Type B pancreatic cell (in vitro differentiated cells): ENCODE measurements around the gene KIF1A. TPM values are rescaled to one million over a fixed set of nuclear protein-coding genes. Genes with fewer than 3 reads are reported as not detected.

ENCODE experiments used
- DNase-seq: peaks from one replicate; pipeline ENCODE4 v3.0.0; 2021; ENCODE audit warnings: mixed read lengths; ENCODE audit not compliant: unreplicated experiment; ENCODE audit errors: extremely low spot score
- H3K27ac Mint-ChIP-seq: 2 replicates; pipeline ENCODE4 v1.8.0; 2021; ENCODE audit warnings: mild to moderate bottlenecking, mixed read lengths
- H3K27me3 Mint-ChIP-seq: 2 replicates; pipeline ENCODE4 v1.8.0; 2021; ENCODE audit warnings: mixed read lengths
- H3K36me3 Mint-ChIP-seq: 2 replicates; pipeline ENCODE4 v1.8.0; 2021; ENCODE audit warnings: mixed read lengths
- H3K4me1 Mint-ChIP-seq: one replicate; pipeline ENCODE4 v1.8.0; 2021; ENCODE audit warnings: mixed read lengths; ENCODE audit not compliant: unreplicated experiment
- H3K4me3 Mint-ChIP-seq: 2 replicates; pipeline ENCODE4 v1.8.0; 2021; ENCODE audit warnings: mild to moderate bottlenecking, mixed read lengths
- H3K9me3 Mint-ChIP-seq: 2 replicates; pipeline ENCODE4 v1.8.0; 2021; ENCODE audit warnings: mixed read lengths
- total RNA-seq: library from RNA; stranded (reverse); gene quantifications from 2 replicates; pipeline ENCODE4 v1.2.1, GENCODE V29; 2021; ENCODE audit warnings: low replicate concordance
- TF ChIP-seq, protein P1 (sequence below): fragments of 200-600 bp; sonication (generic); conservative IDR thresholded peaks from 2 replicates; pipeline ENCODE4 v1.5.0; 2021; ENCODE audit warnings: antibody characterized with exemption, mild to moderate bottlenecking

The KIF1A gene
- total RNA-seq, 1 donor from 2014 or later: 78.4 TPM

DNA sequence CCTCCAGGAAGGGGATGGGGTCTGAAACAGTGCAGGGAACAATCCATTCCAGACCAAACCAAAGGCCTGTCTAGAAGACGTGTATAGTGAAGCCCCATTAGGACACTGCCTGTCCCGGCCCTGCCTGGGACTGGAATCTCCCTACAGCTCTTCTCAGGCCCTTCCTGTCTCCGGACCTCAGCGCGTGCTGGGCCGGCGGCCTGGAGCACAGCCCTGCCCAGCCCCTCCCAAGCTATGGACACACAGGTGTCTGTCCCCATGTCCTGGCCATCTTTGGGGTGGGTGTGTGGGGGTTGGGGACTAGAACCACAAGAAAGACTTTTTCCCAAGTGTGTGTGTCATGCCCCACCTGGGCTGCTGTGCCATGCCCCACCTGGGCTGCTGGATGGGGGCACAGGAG is 51.8 kb downstream of the KIF1A start:
- H3K4me1 Mint-ChIP-seq: no peaks in the 10 kb centered on the region
- H3K36me3 Mint-ChIP-seq: no peaks in the 10 kb centered on the region
- H3K4me3 Mint-ChIP-seq: no peak overlapping the region
- no peak for DNase-seq
- H3K9me3 Mint-ChIP-seq: no peaks in the 10 kb centered on the region
- no peaks in the 10 kb centered on the region for H3K27me3 Mint-ChIP-seq
- TF ChIP-seq, protein P1, sequence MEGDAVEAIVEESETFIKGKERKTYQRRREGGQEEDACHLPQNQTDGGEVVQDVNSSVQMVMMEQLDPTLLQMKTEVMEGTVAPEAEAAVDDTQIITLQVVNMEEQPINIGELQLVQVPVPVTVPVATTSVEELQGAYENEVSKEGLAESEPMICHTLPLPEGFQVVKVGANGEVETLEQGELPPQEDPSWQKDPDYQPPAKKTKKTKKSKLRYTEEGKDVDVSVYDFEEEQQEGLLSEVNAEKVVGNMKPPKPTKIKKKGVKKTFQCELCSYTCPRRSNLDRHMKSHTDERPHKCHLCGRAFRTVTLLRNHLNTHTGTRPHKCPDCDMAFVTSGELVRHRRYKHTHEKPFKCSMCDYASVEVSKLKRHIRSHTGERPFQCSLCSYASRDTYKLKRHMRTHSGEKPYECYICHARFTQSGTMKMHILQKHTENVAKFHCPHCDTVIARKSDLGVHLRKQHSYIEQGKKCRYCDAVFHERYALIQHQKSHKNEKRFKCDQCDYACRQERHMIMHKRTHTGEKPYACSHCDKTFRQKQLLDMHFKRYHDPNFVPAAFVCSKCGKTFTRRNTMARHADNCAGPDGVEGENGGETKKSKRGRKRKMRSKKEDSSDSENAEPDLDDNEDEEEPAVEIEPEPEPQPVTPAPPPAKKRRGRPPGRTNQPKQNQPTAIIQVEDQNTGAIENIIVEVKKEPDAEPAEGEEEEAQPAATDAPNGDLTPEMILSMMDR: no peak
- H3K27ac Mint-ChIP-seq: no peak overlapping the region

DNA sequence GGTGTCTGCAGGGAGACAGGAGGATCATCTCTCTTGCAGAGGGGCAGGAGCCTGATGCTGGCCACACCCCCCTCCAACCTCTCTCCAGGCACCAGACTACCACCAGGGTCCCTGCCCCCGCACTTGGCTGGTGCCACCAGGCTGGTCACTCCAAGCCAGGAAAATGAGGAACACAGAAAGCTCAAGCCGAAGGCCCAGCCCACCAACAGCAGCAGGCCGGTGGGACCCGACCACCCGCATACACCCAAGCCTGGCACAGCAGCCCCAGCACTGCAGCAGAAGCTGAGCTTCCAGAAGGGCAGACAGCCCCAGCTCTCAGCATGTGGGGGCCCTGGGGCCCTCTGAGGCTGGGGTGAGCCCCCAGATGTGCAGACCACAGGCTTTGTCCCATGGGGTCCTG is 52.7 kb downstream of the KIF1A start:
- Mint-ChIP-seq H3K4me3 (no peak overlapping the region), H3K27ac (no peak overlapping the region), H3K36me3 (no peaks in the 10 kb centered on the region), H3K4me1 (no peaks in the 10 kb centered on the region), H3K27me3 (no peaks in the 10 kb centered on the region), H3K9me3 (no peaks in the 10 kb centered on the region)
- TF ChIP-seq, protein P1: no peak
- no peak for DNase-seq

DNA sequence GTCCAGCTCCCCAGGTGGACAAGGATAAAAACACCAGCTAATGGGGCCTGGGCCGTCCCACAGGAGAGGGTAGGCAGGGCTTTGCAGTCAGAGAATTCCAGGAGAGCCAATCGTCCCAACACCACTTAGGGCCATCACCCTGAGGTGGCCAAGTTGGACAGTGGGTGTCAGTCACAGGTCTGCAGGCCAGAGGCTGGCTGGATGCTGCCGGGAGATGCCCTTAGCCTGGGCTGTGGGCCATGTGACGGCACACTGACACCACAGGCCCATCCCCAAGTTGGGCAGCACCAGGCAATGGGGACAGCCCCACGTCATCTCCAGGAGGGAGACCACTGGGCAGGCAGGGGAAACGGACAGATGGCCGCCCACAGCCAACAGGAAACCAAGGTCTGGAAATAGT is 53.9 kb downstream of the KIF1A start:
- no peak overlapping the region for H3K27ac Mint-ChIP-seq

DNA sequence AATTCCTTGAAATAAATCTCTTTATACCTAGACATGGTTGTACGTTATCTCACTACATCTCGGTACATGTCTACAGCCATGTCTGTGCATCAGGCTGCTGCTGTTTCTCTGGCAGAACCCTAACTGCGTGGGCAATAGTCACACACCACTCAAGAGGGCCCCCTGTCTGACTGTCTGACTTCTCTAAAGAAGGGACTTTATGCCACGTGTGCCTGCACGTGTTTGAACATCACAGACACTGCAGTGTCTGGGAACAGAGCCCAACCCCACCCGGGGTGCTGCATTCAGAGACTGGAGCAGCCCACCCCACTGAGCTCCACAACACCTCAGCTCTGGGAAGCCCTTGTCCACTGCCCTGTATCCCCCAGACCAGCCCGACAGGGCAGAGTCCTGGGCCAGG is 55.0 kb downstream of the KIF1A start:
- no peak for DNase-seq
- Mint-ChIP-seq H3K36me3 (no peaks in the 10 kb centered on the region), H3K9me3 (no peaks in the 10 kb centered on the region), H3K27ac (no peak overlapping the region), H3K4me1 (no peaks in the 10 kb centered on the region), H3K27me3 (no peaks in the 10 kb centered on the region), H3K4me3 (no peak overlapping the region)
- TF ChIP-seq, protein P1: no peak

More for the DNA sequence above, 53.9 kb downstream of the KIF1A start:
- TF ChIP-seq, protein P1: no peak
- no peaks in the 10 kb centered on the region for H3K4me1 Mint-ChIP-seq
- H3K27me3 Mint-ChIP-seq: no peaks in the 10 kb centered on the region
- no peak overlapping the region for H3K4me3 Mint-ChIP-seq
- no peak for DNase-seq
- no peaks in the 10 kb centered on the region for H3K36me3 Mint-ChIP-seq
- no peaks in the 10 kb centered on the region for H3K9me3 Mint-ChIP-seq

DNA sequence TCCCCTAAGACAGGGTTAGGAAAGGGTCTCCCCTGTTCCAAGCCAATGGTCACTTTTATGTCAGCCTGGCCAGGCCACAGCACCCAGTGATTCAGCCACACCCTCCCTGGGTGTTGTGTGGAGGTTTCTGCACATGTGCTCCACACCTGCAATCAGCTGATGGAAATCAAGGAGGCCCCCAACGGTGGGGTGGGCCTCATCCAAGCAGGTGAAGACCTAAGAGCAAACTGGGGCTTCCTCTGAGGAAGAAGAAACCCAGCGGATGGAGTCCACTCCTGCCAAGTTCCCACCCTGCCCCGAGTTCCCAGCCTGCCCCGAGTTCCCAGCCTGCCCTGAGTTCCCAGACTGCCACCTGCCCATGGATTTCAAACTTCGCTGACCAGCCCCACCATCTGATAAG is 55.4 kb downstream of the KIF1A start:
- no peak for DNase-seq
- Mint-ChIP-seq H3K27ac (no peak overlapping the region), H3K27me3 (no peaks in the 10 kb centered on the region), H3K9me3 (no peaks in the 10 kb centered on the region), H3K4me3 (no peak overlapping the region), H3K4me1 (no peaks in the 10 kb centered on the region), H3K36me3 (no peaks in the 10 kb centered on the region)
- TF ChIP-seq, protein P1: no peak

DNA sequence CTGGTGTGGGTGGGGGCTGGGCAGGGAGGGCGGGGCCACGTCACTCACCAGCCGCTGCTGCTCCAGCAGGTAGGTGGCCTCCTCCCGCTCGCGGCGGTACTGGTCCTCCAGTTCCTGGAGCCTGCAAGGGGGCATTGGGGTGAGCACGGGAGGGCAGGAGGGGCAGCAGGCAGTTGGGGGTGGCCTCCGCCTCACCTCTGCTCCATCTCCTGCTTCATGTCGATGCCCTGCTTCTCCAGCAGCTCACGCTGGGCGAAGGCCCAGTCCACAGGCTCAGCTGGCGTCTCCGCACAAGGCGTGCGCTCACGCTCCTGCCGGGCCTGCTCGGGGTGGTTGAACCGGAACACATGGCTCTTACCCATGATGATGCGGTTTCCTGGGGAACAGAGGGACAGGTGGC is 57.0 kb downstream of the KIF1A start:
- no peaks in the 10 kb centered on the region for H3K4me1 Mint-ChIP-seq
- no peak overlapping the region for H3K27ac Mint-ChIP-seq
- TF ChIP-seq, protein P1: no peak
- H3K36me3 Mint-ChIP-seq: peaks cover 4% of the 10 kb centered on the region
- H3K9me3 Mint-ChIP-seq: no peaks in the 10 kb centered on the region
- no peaks in the 10 kb centered on the region for H3K27me3 Mint-ChIP-seq
- H3K4me3 Mint-ChIP-seq: no peak overlapping the region
- no peak for DNase-seq
